K562 treated with DMSO at 1 percent for 48 hours (cell line): ENCODE measurements around the gene PKP2. TPM values are rescaled to one million over a fixed set of nuclear protein-coding genes. Genes with fewer than 3 reads are reported as not detected.

Experiments used
- total RNA-seq: library from RNA; unstranded; fragments of 300-600 nt; gene quantifications from 2 replicates; pipeline ENCODE4 v1.2.3, GENCODE V29; 2022; ENCODE audit warnings: low replicate concordance; ENCODE audit errors: extremely low read depth

Gene PKP2
- total RNA-seq, result not detected in 2 replicates

DNA sequence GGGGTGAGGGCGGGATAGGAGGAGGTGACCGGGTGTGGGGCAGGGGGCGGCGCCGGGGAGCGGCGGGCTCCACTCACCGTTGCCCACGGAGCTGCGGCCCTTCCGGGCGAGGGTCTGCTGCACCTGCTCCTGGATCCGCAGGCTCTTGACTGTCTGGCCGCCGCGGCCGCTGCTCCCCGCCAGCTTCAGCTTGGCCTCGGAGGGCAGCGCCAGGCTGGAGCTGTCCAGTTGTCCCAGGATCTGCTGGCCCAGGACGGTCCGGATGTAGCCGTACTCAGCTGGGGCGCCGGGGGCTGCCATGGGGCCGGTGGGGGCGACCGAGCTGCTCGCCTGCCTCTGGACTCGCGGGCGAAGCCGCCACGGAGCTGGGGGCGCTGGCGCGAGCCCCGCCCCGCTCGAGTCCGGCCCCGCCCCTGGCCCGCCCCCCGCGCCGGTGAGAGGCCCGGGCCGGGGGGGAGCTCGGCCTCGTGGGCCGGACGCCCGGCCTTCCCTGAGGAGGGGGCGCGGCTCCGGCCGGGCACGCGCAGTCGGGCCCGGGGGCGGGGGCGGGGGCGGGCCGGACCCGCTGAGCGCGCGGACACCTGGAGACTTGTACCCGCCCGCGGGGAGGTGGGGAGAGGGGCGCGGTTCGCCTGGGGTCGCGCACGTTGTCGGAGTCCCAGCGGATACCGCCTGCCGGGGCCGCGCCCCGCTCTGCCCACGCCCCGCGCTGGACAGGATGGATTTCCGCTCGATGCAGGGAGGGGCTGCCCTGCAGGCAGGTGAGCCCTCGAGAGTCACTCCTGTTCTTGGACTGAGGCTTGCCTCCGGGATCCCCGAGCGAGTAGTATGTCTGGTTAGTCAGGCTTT is at the start of gene PKP2:
TSS of gene PKP2 (minus strand) at position 346 of the 849 bp plus-strand sequence. CDS start at position 300, 46 bp downstream.

GRCh38 chr12:32755654-32756475 is 140.7 kb downstream of the PKP2 start, which contains the start of gene YARS2:
YARS2 (minus strand) TSS chr12:32755897; CDS start chr12:32755874, 23 bp downstream.

Other genes starting within 250 kb of the PKP2 start
- not detected in 2 replicates for gene DNM1L, start 217.5 kb downstream of the PKP2 start, total RNA-seq
- gene YARS2, start 140.9 kb downstream of the PKP2 start, total RNA-seq, result not detected in 2 replicates